PC-9 (cell line): ENCODE results near the gene C1orf141.

Source experiments
- CTCF ChIP-seq: fragments of 200-600 bp; sonication (generic); conservative IDR thresholded peaks from 2 replicates; pipeline ENCODE4 v1.6.1; 2017; ENCODE audit warnings: mixed run types, antibody characterized with exemption, mild to moderate bottlenecking, moderate library complexity
- EZH2 ChIP-seq: fragments of 200-600 bp; sonication (generic); IDR thresholded peaks from 2 replicates; pipeline ENCODE4 v1.8.0; 2017; ENCODE audit warnings: antibody characterized with exemption, low read depth

GRCh38 chr1:67085326-67085725, 49.4 kb downstream of the C1orf141 start:
- TF ChIP-seq CTCF (no peak), EZH2 (no peak)
